H1 (cell line): ENCODE data around the gene SERGEF. TPM values are rescaled to one million over a fixed set of nuclear protein-coding genes. Genes with fewer than 3 reads are reported as not detected.

ENCODE experiments used
- CTCF ChIA-PET: fragments of 300-600 bp; sonication (Branson Sonifier 250); formaldehyde crosslinking; loops from one replicate; lab custom pipeline; 2021; ENCODE audit not compliant: partially characterized antibody; lab: Charles Lee
- POLR2A ChIA-PET: fragments of 300-600 bp; sonication (Branson Sonifier 250); formaldehyde crosslinking; loops from one replicate; lab custom pipeline; 2021; ENCODE audit warnings: inconsistent platforms; ENCODE audit not compliant: partially characterized antibody; lab: Charles Lee
- DNase-seq, 2 experiments: peaks; one replicate each; pipeline versions ENCODE4 v3.0.0 to v3.0.0-alpha.2; 2010 to 2022; ENCODE audit warnings: low spot score in 2 of 2, low read depth in 1 of 2, mixed read lengths in 1 of 2
- FAIRE-seq: peaks from 2 replicates; lab custom pipeline; 2011; peaks lifted over from hg19 to GRCh38; lab: Jason Lieb, UNC
- H2AFZ ChIP-seq: 2 replicates; pipeline ENCODE4 v1.8.1; 2012; ENCODE audit warnings: low read length, inconsistent platforms
- H2AK5ac ChIP-seq: 2 replicates; pipeline ENCODE4 v1.6.1; 2013; ENCODE audit warnings: low read depth, low read length
- H2BK120ac ChIP-seq: replicated peaks from 2 replicates; pipeline ENCODE3; 2013; ENCODE audit warnings: low read depth, low read length, inconsistent platforms
- H2BK12ac ChIP-seq: 2 replicates; pipeline ENCODE4 v1.6.1; 2013; ENCODE audit warnings: low read depth, low read length
- H2BK15ac ChIP-seq: 2 replicates; pipeline ENCODE4 v1.6.1; 2013; ENCODE audit warnings: low read length
- H2BK20ac ChIP-seq: 2 replicates; pipeline ENCODE4 v1.6.1; 2013; ENCODE audit warnings: low read length
- H2BK5ac ChIP-seq: 2 replicates; pipeline ENCODE4 v1.6.1; 2013; ENCODE audit warnings: low read depth, low read length
- H3K14ac ChIP-seq: 2 replicates; pipeline ENCODE4 v1.6.1; 2013; ENCODE audit warnings: inconsistent platforms; ENCODE audit not compliant: insufficient read length
- H3K18ac ChIP-seq: 2 replicates; pipeline ENCODE4 v1.6.1; 2013; ENCODE audit warnings: low read length; ENCODE audit errors: extremely low read depth
- H3K23ac ChIP-seq: 2 replicates; pipeline ENCODE4 v1.6.1; 2013; ENCODE audit warnings: inconsistent platforms; ENCODE audit not compliant: insufficient read length
- H3K23me2 ChIP-seq: 2 replicates; pipeline ENCODE4 v1.6.1; 2013; ENCODE audit warnings: low read depth, low read length
- H3K27ac ChIP-seq: 2 replicates; pipeline ENCODE4 v1.6.1; 2011; ENCODE audit warnings: low read depth, low read length, inconsistent platforms
- H3K27me3 ChIP-seq, 4 experiments: replicated peaks in 1 of 4; 1 replicate in 1 of 4; 2 replicates in 3 of 4; pipeline versions ENCODE4 v1.6.1 to v1.8.1; 2011 to 2013; ENCODE audit warnings: low read length in 3 of 4, mild to moderate bottlenecking in 3 of 4, inconsistent platforms in 2 of 4, mixed read lengths in 2 of 4, moderate library complexity in 1 of 4; ENCODE audit not compliant: control insufficient read depth in 3 of 4, insufficient read depth in 3 of 4; ENCODE audit errors: extremely low read depth in 1 of 4
- H3K36me3 ChIP-seq, 4 experiments: 2 replicates each; pipeline versions ENCODE4 v1.6.1 to v1.8.1; 2011 to 2013; ENCODE audit warnings: mild to moderate bottlenecking in 4 of 4, low read length in 3 of 4, moderate library complexity in 2 of 4, control low read depth in 1 of 4, inconsistent platforms in 1 of 4; ENCODE audit not compliant: insufficient read depth in 4 of 4, control insufficient read depth in 2 of 4
- H3K4ac ChIP-seq: replicated peaks from 2 replicates; pipeline ENCODE3; 2013; ENCODE audit warnings: low read length, low read depth, mixed read lengths, inconsistent platforms; ENCODE audit not compliant: insufficient read length
- H3K4me1 ChIP-seq, 4 experiments: replicated peaks in 1 of 4; 1 replicate in 1 of 4; 2 replicates in 3 of 4; pipeline versions ENCODE4 v1.6.1 to v1.8.1; 2011 to 2013; ENCODE audit warnings: low read length in 3 of 4, inconsistent platforms in 2 of 4, mixed read lengths in 1 of 4; ENCODE audit not compliant: insufficient read depth in 4 of 4, control insufficient read depth in 3 of 4
- H3K4me2 ChIP-seq, 2 experiments: 2 replicates each; pipeline versions ENCODE4 v1.6.1 to v1.8.1; 2011 to 2013; ENCODE audit warnings: low read depth in 2 of 2, low read length in 2 of 2, control low read depth in 1 of 2, inconsistent platforms in 1 of 2, mild to moderate bottlenecking in 1 of 2; ENCODE audit not compliant: insufficient read depth in 1 of 2
- H3K4me3 ChIP-seq, 4 experiments: fragments of 200-600, 300-600 bp in 1 of 4; sonication (generic), shearing (Covaris generic), sonication (Bioruptor Twin) in 1 of 4; 2 replicates each; pipeline versions ENCODE4 v1.5.1 to v1.8.1; 2011 to 2016; ENCODE audit warnings: low read length in 4 of 4, low read depth in 3 of 4, control low read depth in 2 of 4, inconsistent platforms in 2 of 4, mild to moderate bottlenecking in 2 of 4, mixed read lengths in 1 of 4, moderate library complexity in 1 of 4; ENCODE audit not compliant: insufficient read depth in 2 of 4; ENCODE audit errors: extremely low read depth in 1 of 4
- H3K56ac ChIP-seq: replicated peaks from 2 replicates; pipeline ENCODE3; 2013; ENCODE audit warnings: low read depth, mild to moderate bottlenecking, mixed read lengths, low read length, inconsistent platforms; ENCODE audit not compliant: insufficient read length
- H3K79me1 ChIP-seq: 2 replicates; pipeline ENCODE4 v1.6.1; 2013; ENCODE audit warnings: low read depth, low read length, control low read depth
- H3K79me2 ChIP-seq, 2 experiments: 2 replicates each; pipeline versions ENCODE4 v1.6.1 to v1.8.1; 2012 to 2013; ENCODE audit warnings: low read length in 2 of 2, mild to moderate bottlenecking in 2 of 2, inconsistent platforms in 1 of 2; ENCODE audit not compliant: insufficient read depth in 2 of 2, control insufficient read depth in 1 of 2
- H3K9ac ChIP-seq, 4 experiments: replicated peaks in 1 of 4; 1 replicate in 1 of 4; 2 replicates in 3 of 4; pipeline versions ENCODE4 v1.6.1 to v1.8.1; 2011 to 2013; ENCODE audit warnings: low read depth in 3 of 4, low read length in 3 of 4, control low read depth in 2 of 4, mild to moderate bottlenecking in 2 of 4, moderate library complexity in 2 of 4, inconsistent platforms in 1 of 4; ENCODE audit errors: extremely low read depth in 1 of 4
- H3K9me3 ChIP-seq, 2 experiments: 2 replicates each; pipeline versions ENCODE4 v1.6.1 to v1.8.1; 2012 to 2013; ENCODE audit warnings: mild to moderate bottlenecking in 2 of 2, moderate library complexity in 2 of 2, control low read depth in 1 of 2, inconsistent platforms in 1 of 2, low read depth in 1 of 2, low read length in 1 of 2, mixed read lengths in 1 of 2; ENCODE audit not compliant: insufficient read depth in 2 of 2
- H4K20me1 ChIP-seq, 2 experiments: replicated peaks in 1 of 2; 2 replicates each; pipeline versions ENCODE3 to v1.8.1; 2011 to 2013; ENCODE audit warnings: inconsistent platforms in 2 of 2, low read length in 2 of 2, mild to moderate bottlenecking in 1 of 2; ENCODE audit not compliant: insufficient read depth in 2 of 2, control insufficient read depth in 1 of 2
- H4K5ac ChIP-seq: 2 replicates; pipeline ENCODE4 v1.6.1; 2013; ENCODE audit warnings: low read length, low read depth, mixed read lengths, inconsistent platforms; ENCODE audit not compliant: insufficient read length
- H4K8ac ChIP-seq: 2 replicates; pipeline ENCODE4 v1.8.0; 2013; ENCODE audit warnings: mild to moderate bottlenecking, moderate library complexity, low read length, inconsistent platforms; ENCODE audit not compliant: insufficient read depth; ENCODE audit errors: extremely low read depth
- H4K91ac ChIP-seq: replicated peaks from 2 replicates; pipeline ENCODE3; 2013; ENCODE audit warnings: low read length, mixed read lengths, inconsistent platforms; ENCODE audit not compliant: insufficient read length
- BACH1 ChIP-seq: IDR thresholded peaks from 2 replicates; pipeline ENCODE4 v1.6.1; 2012; ENCODE audit warnings: low read length, improper control_type of control experiment
- CTCF ChIP-seq, 3 experiments: IDR thresholded peaks; 1 replicate in 2 of 3; 2 replicates in 1 of 3; pipeline versions ENCODE4 v1.5.1 to v1.6.1; 2011; ENCODE audit warnings: low read length in 3 of 3, mild to moderate bottlenecking in 3 of 3, inconsistent platforms in 2 of 3, low read depth in 1 of 3, moderate library complexity in 1 of 3; ENCODE audit not compliant: insufficient read depth in 1 of 3; ENCODE audit errors: control extremely low read depth in 1 of 3
- GTF2F1 ChIP-seq: IDR thresholded peaks from 2 replicates; pipeline ENCODE4 v1.6.1; 2012; ENCODE audit warnings: low read depth, low read length, improper control_type of control experiment, borderline replicate concordance
- RAD21 ChIP-seq, 2 experiments: IDR thresholded peaks in 1 of 2; conservative IDR thresholded peaks in 1 of 2; 2 replicates each; pipeline ENCODE4 v1.6.1; 2011; ENCODE audit warnings: low read depth in 2 of 2, low read length in 2 of 2, improper control_type of control experiment in 1 of 2, inconsistent platforms in 1 of 2, mild to moderate bottlenecking in 1 of 2, moderate library complexity in 1 of 2
- WGBS, 2 experiments: shearing (Covaris generic) in 1 of 2; methylation state at CpG; one replicate each; pipeline versions ENCODE4 v1.1.6 to v1.1.7; 2013 to 2015; ENCODE audit warnings: low lambda C conversion rate in 2 of 2, mixed read lengths in 2 of 2, inconsistent platforms in 1 of 2, low coverage in 1 of 2, missing lambda C conversion rate in 1 of 2; ENCODE audit not compliant: insufficient replicate concordance in 2 of 2, insufficient coverage in 1 of 2, insufficient read length in 1 of 2; ENCODE audit errors: extremely low coverage in 1 of 2, missing lambda C conversion rate in 1 of 2; 5-methylcytosine and 5-hydroxymethylcytosine counted together
- polyA plus RNA-seq, 7 experiments: library from polyadenylated mRNA; depleted of rRNA in 3 of 7; stranded (reverse) in 5 of 7; unstranded in 2 of 7; fragments of >200 nt in 5 of 7; fragments of 200-250 nt in 2 of 7; gene quantifications; 1 replicate in 5 of 7; 2 replicates in 1 of 7; 4 replicates in 1 of 7; pipeline versions ENCODE4 v1.2.1 to v1.2.3, GENCODE V29; 2011 to 2013; ENCODE audit warnings: missing spikeins in 2 of 7, mixed read lengths in 2 of 7
- total RNA-seq: library from RNA; stranded (reverse); fragmentation: NEBNext Ultra II Directional; extraction: Animal tissue kit (Norgen Biotek cat#: 25700); gene quantifications from 2 replicates; pipeline ENCODE4 v1.2.1, GENCODE V29; 2021

The SERGEF gene
- total and polyA plus RNA-seq, 2 of the 8 experiments (the other 6 are each of a cell fraction or from before 2014, with no cell fraction given) = 16.6 to 28.8 TPM

- Histone ChIP-seq H4K91ac (no peak overlapping the region), H4K20me1 (peaks cover 0 to 2% of the 10 kb centered on the region in 2 experiments), H3K18ac (no peak overlapping the region), H3K9ac (no peak overlapping the region), H3K27me3 (no peaks in the 10 kb centered on the region), H3K36me3 (no peaks in the 10 kb centered on the region), H2BK15ac (no peak overlapping the region), H2BK20ac (no peak overlapping the region), H3K23ac (no peak overlapping the region), H4K8ac (no peak overlapping the region), H3K9me3 (no peaks in the 10 kb centered on the region), H3K27ac (no peak overlapping the region), H2BK12ac (no peak overlapping the region), H3K23me2 (no peaks in the 10 kb centered on the region), H3K4me3 (no peak overlapping the region), H3K79me2 (no peaks in the 10 kb centered on the region), H2BK120ac (no peak overlapping the region), H2BK5ac (no peak overlapping the region), H3K4ac (no peak overlapping the region), H3K4me1 (no peaks in the 10 kb centered on the region), H3K56ac (no peak overlapping the region), H2AFZ (no peak overlapping the region), H2AK5ac (no peak overlapping the region), H3K79me1 (no peaks in the 10 kb centered on the region), H3K4me2 (no peak overlapping the region), H4K5ac (no peak overlapping the region), H3K14ac (no peak overlapping the region)
- FAIRE-seq (no peak), DNase-seq (no peak)
- ChIA-PET POLR2A (interaction anchor here (0.7 kb wide), 1 partner anchor 134 kb away, joined by 3 read pairs; no protein-coding TSS in a partner anchor), CTCF (interaction anchor here (0.6 to 3.1 kb wide), 17 partner anchors 9 to 199 kb away, joined by 3 to 14 read pairs (median 3); no protein-coding TSS in a partner anchor)
- peak in 2 of 3 experiments; percentile 20 to 31; a peak in 2 of 4 replicates for TF ChIP-seq CTCF (IDR thresholded peaks at IDR 0.05; ENCODE audit: control extremely low read depth in 1 of 3, insufficient read depth in 1 of 3, low read depth in 1 of 3, low read length in 3 of 3)
- no peak for TF ChIP-seq GTF2F1
- peak; percentile 12 to 20; a peak in 2 of 4 replicates for TF ChIP-seq RAD21 (IDR thresholded peaks at IDR 0.05 in 1 of 2, conservative IDR thresholded peaks at IDR 0.05 in 1 of 2; ENCODE audit: low read depth in 2 of 2, low read length in 2 of 2)
- no peak for TF ChIP-seq BACH1
- WGBS, 2 experiments = 89% methylated on average over 12 of the region's 14 CpGs; no CpG with 5 or more reads in 1 of the 2 experiments
Measured at GRCh38 chr11:17779861-17780594, 232.8 kb downstream of the SERGEF start.
